Measurements from ENCODE around the gene STPG2. TPM values are rescaled to one million over a fixed set of nuclear protein-coding genes. Genes with fewer than 3 reads are reported as not detected.

Gene STPG2
- total and polyA plus RNA-seq, 2 of the 4 experiments (the other 2 are of a cell fraction): not detected

DNA sequence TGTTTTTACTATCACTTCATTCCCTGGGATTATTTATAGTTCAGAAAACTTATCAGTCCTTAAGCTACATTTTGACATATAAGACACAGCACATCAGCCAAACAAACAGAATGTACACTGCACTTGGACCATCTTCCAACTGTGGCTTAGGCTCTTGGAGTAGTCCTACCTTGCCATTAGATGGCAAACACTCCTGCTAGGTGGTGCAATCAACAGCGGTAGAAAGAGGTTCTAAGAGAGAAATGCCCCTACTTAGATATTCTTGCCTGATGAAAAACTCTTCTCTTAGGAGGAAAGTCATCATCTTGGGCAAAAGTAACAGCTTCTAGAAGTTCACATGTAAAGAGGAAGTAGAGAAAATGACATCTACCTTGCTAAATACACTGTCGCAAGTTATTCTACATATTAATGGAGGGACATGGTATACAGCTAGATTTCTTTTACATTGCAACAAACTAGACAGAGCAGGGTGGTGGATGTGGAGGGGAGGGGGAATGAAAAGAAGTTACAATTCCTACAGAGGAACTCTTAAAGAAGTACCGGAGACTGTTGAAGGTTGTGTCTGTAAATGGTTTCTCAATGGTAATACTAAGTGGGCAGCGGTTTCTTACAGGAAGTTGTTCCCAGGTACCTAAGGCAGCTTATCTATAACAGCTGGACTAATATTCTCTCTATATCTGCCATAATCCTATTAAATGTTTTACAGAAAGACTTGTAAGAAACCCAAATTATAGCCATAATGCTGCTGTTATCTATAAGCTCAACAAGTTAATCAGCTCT, 8.1 kb upstream of the STPG2 start:
- no CpG with 5 or more reads among the region's 4 CpGs for WGBS, 2 experiments (ENCODE audit: extremely low coverage in 2 of 2, insufficient read length in 1 of 2)
- no peaks in the 10 kb centered on the region for H3K27me3 ChIP-seq (ENCODE audit: control insufficient read depth, insufficient read depth, low read length)
- dilution Hi-C loops (cut with HindIII; ENCODE audit: low sequenced_read_pairs, unreplicated experiment): no loop called here
- no peak overlapping the region for H4K91ac ChIP-seq (ENCODE audit: insufficient read depth, low read depth, low read length)
- no peak overlapping the region for H4K8ac ChIP-seq (ENCODE audit: low read depth in 2 of 2, low read length in 2 of 2)
- no peak overlapping the region for H3K14ac ChIP-seq (replicated peaks; ENCODE audit: low read depth, low read length)
- H4K20me1 ChIP-seq (ENCODE audit: insufficient read depth, low read length): no peaks in the 10 kb centered on the region
- H3K4me3 ChIP-seq (ENCODE audit: insufficient read depth, low read depth, low read length): no peak overlapping the region
- intact Hi-C loops (cut with micrococcal nuclease): loop anchor here (2.0 to 5.0 kb wide), 4 partner anchors 316 to 1311 kb away; partner anchors contain the start of gene TSPAN5
- ATAC-seq (ENCODE audit: low read depth): no peak
- H2BK5ac ChIP-seq (ENCODE audit: low read depth, low read length, poor library complexity, severe bottlenecking): no peak overlapping the region
- no TSS peak for BruUV-seq (replicated peaks)
- no peak overlapping the region for H3K23ac ChIP-seq (ENCODE audit: low read depth, low read length)
- no peak overlapping the region for H2AK9ac ChIP-seq (replicated peaks; ENCODE audit: low read depth, low read length, poor library complexity)
- H2BK120ac ChIP-seq (ENCODE audit: low read depth, low read length): no peak overlapping the region
- in situ Hi-C loops (cut with MboI; ENCODE audit: low sequenced_read_pairs): loop anchor here (10.0 to 25.0 kb wide), 2 partner anchors 511 to 903 kb away; partner anchors contain the start of gene TSPAN5
- ChIA-PET POLR2A (ENCODE audit: unreplicated experiment) (no interaction called here), CTCF (interaction anchor here (1.5 kb wide), 1 partner anchor 317 kb away, joined by 3 read pairs; no protein-coding TSS in a partner anchor)
- no peak overlapping the region for H3K27ac ChIP-seq (ENCODE audit: insufficient read depth, low read length)
- no peaks in the 10 kb centered on the region for H3K79me1 ChIP-seq (ENCODE audit: low read depth in 1 of 2, low read length in 2 of 2)
- no peak for DNase-seq
- no peaks in the 10 kb centered on the region for H3K9me1 ChIP-seq (ENCODE audit: insufficient read depth, low read length)
- no peak overlapping the region for H3K4ac ChIP-seq (ENCODE audit: low read depth, low read length)
- no peak overlapping the region for H4K5ac ChIP-seq (ENCODE audit: low read depth, low read length)
- H3K4me2 ChIP-seq (ENCODE audit: low read depth, low read length): no peak overlapping the region
- H2BK20ac ChIP-seq (ENCODE audit: low read depth, low read length): no peak overlapping the region
- peaks cover 2% of the 10 kb centered on the region; the same call in 1 of the 2 replicates for H3K4me1 ChIP-seq (ENCODE audit: control insufficient read depth, insufficient read depth, low read length)
- H2BK15ac ChIP-seq (ENCODE audit: low read depth, low read length): no peak overlapping the region
- no peak overlapping the region for H2AFZ ChIP-seq (replicated peaks; ENCODE audit: low read length, poor library complexity)
- no peaks in the 10 kb centered on the region for H3K9me3 ChIP-seq (ENCODE audit: control insufficient read depth, insufficient read depth, low read length)
- no peak overlapping the region for H3K9ac ChIP-seq (ENCODE audit: low read depth, low read length)
- H3K18ac ChIP-seq (ENCODE audit: low read depth, low read length): no peak overlapping the region
- H3K56ac ChIP-seq (ENCODE audit: extremely low read depth, insufficient read depth, low read length): no peak overlapping the region
- no peak overlapping the region for H2AK5ac ChIP-seq (ENCODE audit: low read depth, low read length)
- no peaks in the 10 kb centered on the region for H3K36me3 ChIP-seq (ENCODE audit: control insufficient read depth, insufficient read depth, low read length)
- TF ChIP-seq RCOR1 (IDR thresholded peaks at IDR 0.05; ENCODE audit: insufficient replicate concordance, low read length) (no peak), RFX5 (IDR thresholded peaks at IDR 0.05; ENCODE audit: low read depth, low read length) (no peak), MAZ (IDR thresholded peaks at IDR 0.05; ENCODE audit: borderline replicate concordance, low read depth, low read length) (no peak), RAD21 (IDR thresholded peaks at IDR 0.05; ENCODE audit: low read length) (no peak), POLR2A (IDR thresholded peaks at IDR 0.05; ENCODE audit: low read depth, low read length) (no peak), FOS (IDR thresholded peaks at IDR 0.05; ENCODE audit: low read depth, low read length) (no peak), NFE2L2 (IDR thresholded peaks at IDR 0.05; ENCODE audit: low read depth, low read length) (no peak), MXI1 (IDR thresholded peaks at IDR 0.05; ENCODE audit: borderline replicate concordance, low read depth, low read length) (no peak), ELK1 (IDR thresholded peaks at IDR 0.05; ENCODE audit: borderline replicate concordance, low read depth, low read length) (no peak), SMC3 (IDR thresholded peaks at IDR 0.05; ENCODE audit: low read depth, low read length) (no peak), CEBPB (IDR thresholded peaks at IDR 0.05; ENCODE audit: low read depth, low read length) (no peak), MAFK (IDR thresholded peaks at IDR 0.05; ENCODE audit: low read depth, low read length) (no peak), BHLHE40 (IDR thresholded peaks at IDR 0.05; ENCODE audit: low read depth, low read length) (no peak), CHD1 (IDR thresholded peaks at IDR 0.05; ENCODE audit: low read depth, low read length) (no peak)
- TF ChIP-seq, protein P1, sequence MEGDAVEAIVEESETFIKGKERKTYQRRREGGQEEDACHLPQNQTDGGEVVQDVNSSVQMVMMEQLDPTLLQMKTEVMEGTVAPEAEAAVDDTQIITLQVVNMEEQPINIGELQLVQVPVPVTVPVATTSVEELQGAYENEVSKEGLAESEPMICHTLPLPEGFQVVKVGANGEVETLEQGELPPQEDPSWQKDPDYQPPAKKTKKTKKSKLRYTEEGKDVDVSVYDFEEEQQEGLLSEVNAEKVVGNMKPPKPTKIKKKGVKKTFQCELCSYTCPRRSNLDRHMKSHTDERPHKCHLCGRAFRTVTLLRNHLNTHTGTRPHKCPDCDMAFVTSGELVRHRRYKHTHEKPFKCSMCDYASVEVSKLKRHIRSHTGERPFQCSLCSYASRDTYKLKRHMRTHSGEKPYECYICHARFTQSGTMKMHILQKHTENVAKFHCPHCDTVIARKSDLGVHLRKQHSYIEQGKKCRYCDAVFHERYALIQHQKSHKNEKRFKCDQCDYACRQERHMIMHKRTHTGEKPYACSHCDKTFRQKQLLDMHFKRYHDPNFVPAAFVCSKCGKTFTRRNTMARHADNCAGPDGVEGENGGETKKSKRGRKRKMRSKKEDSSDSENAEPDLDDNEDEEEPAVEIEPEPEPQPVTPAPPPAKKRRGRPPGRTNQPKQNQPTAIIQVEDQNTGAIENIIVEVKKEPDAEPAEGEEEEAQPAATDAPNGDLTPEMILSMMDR (conservative IDR thresholded peaks at IDR 0.05; ENCODE audit: low read depth, low read length): no peak
